HepG2 (cell line): ENCODE results near the gene GAS6. TPM values are rescaled to one million over a fixed set of nuclear protein-coding genes. Genes with fewer than 3 reads are reported as not detected.

Experiments
- ATAC-seq: fragments of 200-7000 bp; cut with Tn5 transposase; 3 replicates; pipeline ENCODE4 v1.9.1; 2020; ENCODE audit warnings: mild to moderate bottlenecking, moderate library complexity
- BruUV-seq: library from RNA; stranded (reverse); fragments of 400-500 nt; replicated peaks from 2 replicates; lab custom pipeline; 2021; lab: Mats Ljungman, UMichigan
- CTCF ChIA-PET: fragments of 300-600 bp; formaldehyde crosslinking; extraction: SDS; loops from one replicate; lab custom pipeline; 2021; ENCODE audit warnings: low total read pairs, inconsistent platforms, low intra/inter-chr PET ratio; lab: Yijun Ruan, JAX
- POLR2A ChIA-PET: fragments of 350-600 bp; sonication (Branson Sonifier 250); formaldehyde crosslinking; loops from one replicate; lab custom pipeline; 2020; ENCODE audit warnings: antibody characterized with exemption, inconsistent platforms; lab: Yijun Ruan, JAX
- DNase-seq: peaks from one replicate; pipeline ENCODE4 v3.0.0-alpha.2; 2015; ENCODE audit warnings: low spot score
- FAIRE-seq: peaks from 3 replicates; lab custom pipeline; 2011; peaks lifted over from hg19 to GRCh38; lab: Jason Lieb, UNC
- H2AFZ ChIP-seq: one replicate; pipeline ENCODE4 v1.6.1; 2011; ENCODE audit warnings: low read length, inconsistent platforms
- H3K27ac ChIP-seq: fragments of 300-600 bp; 3 replicates; pipeline ENCODE4 v1.8.0; 2011; ENCODE audit warnings: mixed run types, mild to moderate bottlenecking, mixed read lengths, low read length, inconsistent platforms; ENCODE audit not compliant: insufficient read depth; ENCODE audit errors: extremely low read length
- H3K27me3 ChIP-seq, 2 experiments: fragments of 200-600 bp in 1 of 2; 2 replicates in 1 of 2; 3 replicates in 1 of 2; pipeline versions ENCODE4 v1.6.0 to v1.8.0; 2011; ENCODE audit warnings: low read length in 2 of 2, mild to moderate bottlenecking in 2 of 2, moderate library complexity in 2 of 2, inconsistent platforms in 1 of 2; ENCODE audit not compliant: insufficient read depth in 2 of 2, control insufficient read depth in 1 of 2
- H3K36me3 ChIP-seq, 2 experiments: fragments of 200-600 bp in 1 of 2; replicated peaks in 1 of 2; 2 replicates in 1 of 2; 3 replicates in 1 of 2; pipeline versions ENCODE4 v1.5.1 to v1.8.0; 2011; ENCODE audit warnings: low read length in 2 of 2, inconsistent platforms in 1 of 2; ENCODE audit not compliant: insufficient read depth in 2 of 2, control insufficient read depth in 1 of 2
- H3K4me1 ChIP-seq: 2 replicates; pipeline ENCODE4 v1.5.1; 2012; ENCODE audit warnings: low read length, inconsistent platforms; ENCODE audit not compliant: insufficient read depth
- H3K4me2 ChIP-seq: 2 replicates; pipeline ENCODE4 v1.6.0; 2011; ENCODE audit warnings: low read depth, low read length, inconsistent platforms
- H3K4me3 ChIP-seq, 3 experiments: fragments of 200-600 bp in 1 of 3; sonication (generic), shearing (Covaris generic) in 1 of 3; replicated peaks in 1 of 3; 2 replicates each; pipeline ENCODE4 v1.5.1; 2011 to 2016; ENCODE audit warnings: low read length in 3 of 3, inconsistent platforms in 2 of 3, low read depth in 2 of 3, mild to moderate bottlenecking in 2 of 3, control low read depth in 1 of 3, mixed read lengths in 1 of 3; ENCODE audit not compliant: insufficient read depth in 1 of 3
- H3K79me2 ChIP-seq: one replicate; pipeline ENCODE4 v1.6.1; 2011; ENCODE audit warnings: low read length, inconsistent platforms; ENCODE audit not compliant: insufficient read depth
- H3K9ac ChIP-seq: 2 replicates; pipeline ENCODE4 v1.6.0; 2011; ENCODE audit warnings: mild to moderate bottlenecking, low read depth, low read length, inconsistent platforms; ENCODE audit not compliant: insufficient read depth
- H3K9me3 ChIP-seq: 2 replicates; pipeline ENCODE4 v1.5.1; 2012; ENCODE audit warnings: mild to moderate bottlenecking, low read length
- H4K20me1 ChIP-seq: 2 replicates; pipeline ENCODE4 v1.6.0; 2011; ENCODE audit warnings: inconsistent platforms, mild to moderate bottlenecking, low read length, moderate library complexity; ENCODE audit not compliant: insufficient read depth
- CEBPB ChIP-seq: IDR thresholded peaks from 2 replicates; pipeline ENCODE4 v1.6.1; 2011; ENCODE audit warnings: low read depth, low read length, improper control_type of control experiment, borderline replicate concordance
- CEBPG ChIP-seq: IDR thresholded peaks from 2 replicates; pipeline ENCODE4 v1.6.1; 2016
- FOXO1 ChIP-seq: sonication (generic); formaldehyde crosslinking; IDR thresholded peaks from 2 replicates; pipeline ENCODE4 v1.4.0; 2020; ENCODE audit warnings: missing genetic modification reagents
- JUND ChIP-seq: sonication (generic); formaldehyde crosslinking; IDR thresholded peaks from 2 replicates; pipeline ENCODE4 v1.8.0; 2022; ENCODE audit warnings: mild to moderate bottlenecking, missing genetic modification reagents
- MAFK ChIP-seq, 2 experiments: IDR thresholded peaks in 1 of 2; conservative IDR thresholded peaks in 1 of 2; 2 replicates each; pipeline ENCODE4 v1.6.1; 2011; ENCODE audit warnings: improper control_type of control experiment in 2 of 2, low read length in 2 of 2
- NR2F6 ChIP-seq, 2 experiments: IDR thresholded peaks; 2 replicates each; pipeline ENCODE4 v1.6.1; 2016; ENCODE audit warnings: antibody characterized with exemption in 1 of 2, mild to moderate bottlenecking in 1 of 2
- RFXAP ChIP-seq: sonication (generic); formaldehyde crosslinking; IDR thresholded peaks from 2 replicates; pipeline ENCODE4 v1.4.0; 2020; ENCODE audit warnings: missing genetic modification reagents, borderline replicate concordance
- SNAI1 ChIP-seq: sonication (generic); formaldehyde crosslinking; IDR thresholded peaks from 2 replicates; pipeline ENCODE4 v1.5.0; 2020; ENCODE audit warnings: mild to moderate bottlenecking, missing genetic modification reagents, borderline replicate concordance
- ZBTB39 ChIP-seq: sonication (generic); formaldehyde crosslinking; IDR thresholded peaks from 2 replicates; pipeline ENCODE4 v1.5.0; 2020; ENCODE audit warnings: missing genetic modification reagents
- WGBS: methylation state at CpG from one replicate; pipeline ENCODE4 v1.1.6; 2017; ENCODE audit warnings: low lambda C conversion rate; 5-methylcytosine and 5-hydroxymethylcytosine counted together
- in situ Hi-C: cut with HindIII; loops from 2 replicates; pipeline ENCODE4 v1.10.0; 2017; ENCODE audit warnings: low pct_unique_long_range_greater_than_20kb; ENCODE audit not compliant: extremely low pct_ligation_motif_present
- intact Hi-C: fragments of 100-400 bp; cut with micrococcal nuclease; formaldehyde crosslinking; loops from one replicate; pipeline ENCODE4 v1.10.0; 2022; ENCODE audit not compliant: unreplicated experiment
- polyA plus RNA-seq, 8 experiments: library from polyadenylated mRNA; depleted of rRNA in 3 of 8; stranded (reverse) in 7 of 8; unstranded in 1 of 8; fragments of >200 nt; fragmentation: Illumina TruSeq in 4 of 8; extraction: Trizol in 4 of 8; gene quantifications; 2 replicates each; pipeline versions ENCODE4 v1.2.1 to v1.2.3, GENCODE V29; 2011 to 2016; ENCODE audit warnings: low read depth in 4 of 8, missing spikeins in 1 of 8, mixed read lengths in 1 of 8; ENCODE audit not compliant: insufficient read depth in 1 of 8
- total RNA-seq, 5 experiments: library from RNA; depleted of rRNA; stranded (reverse); fragments of >200 nt; fragmentation: Illumina TruSeq; extraction: Trizol; gene quantifications; 2 replicates each; pipeline ENCODE4 v1.2.3, GENCODE V29; 2016; ENCODE audit warnings: low read depth in 1 of 5

GAS6 gene
- total and polyA plus RNA-seq, 2 of the 13 experiments (the other 11 are each of a cell fraction or from before 2014, with no cell fraction given), result 0.09 to 0.24 TPM

GRCh38 chr13:113840541-113841352, 23.1 kb downstream of the GAS6 start:
- H3K27ac ChIP-seq, result no peak overlapping the region
- DNase-seq, result no peak
- no peaks in the 10 kb centered on the region for H4K20me1 ChIP-seq
- intact Hi-C loops (no loop called here), in situ Hi-C loops (no loop called here)
- BruUV-seq, result no TSS peak
- no peak overlapping the region for H3K9ac ChIP-seq
- no peak for FAIRE-seq
- no peaks in the 10 kb centered on the region for H3K79me2 ChIP-seq
- ATAC-seq, result no peak
- POLR2A ChIA-PET, result no interaction called here
- no peak overlapping the region for H3K4me2 ChIP-seq
- H3K4me1 ChIP-seq, result peaks cover 40% of the 10 kb centered on the region
- H3K9me3 ChIP-seq, result no peaks in the 10 kb centered on the region
- H2AFZ ChIP-seq, result no peak overlapping the region
- H3K27me3 ChIP-seq, result peaks cover 0 to 1% of the 10 kb centered on the region in 2 experiments; a peak in 3 of 5 replicates
- H3K4me3 ChIP-seq, result no peak overlapping the region
- TF ChIP-seq CEBPB (0 out of 2 replicates have a peak, but pooled peaks have one; percentile 2), CEBPG (CRISPR knock-in tag) (0 out of 2 replicates have a peak, but pooled peaks have one; percentile 9), ZBTB39 (CRISPR knock-in tag) (no peak), JUND (no peak), RFXAP (CRISPR knock-in tag) (no peak), FOXO1 (CRISPR knock-in tag) (no peak), NR2F6 (IDR thresholded peaks at IDR 0.05) (no peak), NR2F6 (CRISPR knock-in tag; IDR thresholded peaks at IDR 0.05) (no peak), MAFK (conservative IDR thresholded peaks at IDR 0.05 in 1 of 2, IDR thresholded peaks at IDR 0.05 in 1 of 2; ENCODE audit: low read length in 2 of 2) (no peak), SNAI1 (CRISPR knock-in tag) (no peak)
- H3K36me3 ChIP-seq, result no peaks in the 10 kb centered on the region
- CTCF ChIA-PET, result no interaction called here
- WGBS, result 44% methylated on average over 15 of the region's 35 CpGs
